Neural progenitor cell (in vitro differentiated cells): Measurements from ENCODE around the gene VAV2.

Experiments
- EZH2 ChIP-seq: fragments of 200-600 bp; sonication (generic); IDR thresholded peaks from 2 replicates; pipeline ENCODE4 v1.6.1; 2017; ENCODE audit warnings: antibody characterized with exemption, mild to moderate bottlenecking, moderate library complexity
- EZH2phosphoT487 ChIP-seq: fragments of 200-600 bp; sonication (generic); IDR thresholded peaks from 2 replicates; pipeline ENCODE4 v1.6.1; 2017; ENCODE audit warnings: antibody characterized with exemption
- TF ChIP-seq, protein P1 (sequence below): fragments of 200-600 bp; sonication (generic); IDR thresholded peaks from 2 replicates; pipeline ENCODE4 v1.5.1; 2017; ENCODE audit warnings: antibody characterized with exemption, mild to moderate bottlenecking

DNA sequence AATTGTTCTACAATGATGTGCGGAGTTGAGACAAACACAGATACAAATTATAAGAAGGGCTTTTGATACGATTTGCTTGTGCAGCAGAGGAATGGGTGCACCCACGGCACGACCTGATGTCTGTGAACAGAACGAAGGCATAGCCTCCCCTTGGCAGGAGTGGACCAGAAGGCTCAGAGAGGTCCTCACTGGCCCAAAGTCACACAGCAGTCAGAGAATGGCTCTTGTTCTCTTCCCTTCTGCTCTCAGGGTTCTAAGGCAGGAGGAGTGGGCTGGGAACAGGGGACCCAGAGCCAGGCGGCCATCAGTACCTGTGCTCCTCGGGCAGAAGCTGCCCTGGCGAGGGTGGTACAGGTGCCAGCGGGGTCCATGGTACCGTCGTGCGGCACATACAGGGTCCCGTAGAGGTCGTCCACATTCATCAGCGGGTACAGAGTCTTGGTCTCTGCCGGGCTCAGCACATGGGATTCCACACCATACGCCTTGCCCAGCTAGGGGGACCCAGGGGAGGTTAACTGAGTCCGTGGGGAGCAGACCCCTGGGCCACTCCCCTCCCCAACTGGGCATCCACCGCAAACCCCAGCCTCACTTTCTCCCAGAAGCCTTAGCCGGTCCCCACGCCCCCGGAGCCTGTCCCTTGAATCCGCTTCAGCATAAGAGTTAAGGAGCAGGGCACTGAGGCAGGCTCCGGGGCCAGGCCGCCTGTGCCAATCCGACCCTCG, 261.0 kb downstream of the VAV2 start:
- TF ChIP-seq, protein P1, sequence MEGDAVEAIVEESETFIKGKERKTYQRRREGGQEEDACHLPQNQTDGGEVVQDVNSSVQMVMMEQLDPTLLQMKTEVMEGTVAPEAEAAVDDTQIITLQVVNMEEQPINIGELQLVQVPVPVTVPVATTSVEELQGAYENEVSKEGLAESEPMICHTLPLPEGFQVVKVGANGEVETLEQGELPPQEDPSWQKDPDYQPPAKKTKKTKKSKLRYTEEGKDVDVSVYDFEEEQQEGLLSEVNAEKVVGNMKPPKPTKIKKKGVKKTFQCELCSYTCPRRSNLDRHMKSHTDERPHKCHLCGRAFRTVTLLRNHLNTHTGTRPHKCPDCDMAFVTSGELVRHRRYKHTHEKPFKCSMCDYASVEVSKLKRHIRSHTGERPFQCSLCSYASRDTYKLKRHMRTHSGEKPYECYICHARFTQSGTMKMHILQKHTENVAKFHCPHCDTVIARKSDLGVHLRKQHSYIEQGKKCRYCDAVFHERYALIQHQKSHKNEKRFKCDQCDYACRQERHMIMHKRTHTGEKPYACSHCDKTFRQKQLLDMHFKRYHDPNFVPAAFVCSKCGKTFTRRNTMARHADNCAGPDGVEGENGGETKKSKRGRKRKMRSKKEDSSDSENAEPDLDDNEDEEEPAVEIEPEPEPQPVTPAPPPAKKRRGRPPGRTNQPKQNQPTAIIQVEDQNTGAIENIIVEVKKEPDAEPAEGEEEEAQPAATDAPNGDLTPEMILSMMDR = no peak
- TF ChIP-seq EZH2phosphoT487 (no peak), EZH2 (no peak)
